Common myeloid progenitor, CD34-positive (primary cell): Measurements from ENCODE around the gene APBB1IP.
"Not testable (repeated sequence)": the region's sequence is repeated elsewhere in the genome, so short reads cannot be mapped to it uniquely, and the experiment has no call there.

Experiments
- CTCF ChIA-PET: fragments of 350-600 bp; sonication (Branson Sonifier 250); formaldehyde crosslinking; loops from one replicate; lab custom pipeline; 2021; ENCODE audit warnings: antibody characterized with exemption; lab: Charles Lee
- POLR2A ChIA-PET: fragments of 350-600 bp; sonication (Branson Sonifier 250); formaldehyde crosslinking; loops from one replicate; lab custom pipeline; 2021; ENCODE audit warnings: antibody characterized with exemption; lab: Charles Lee
- DNase-seq, 3 donors: peaks; one replicate each; pipeline versions ENCODE4 v3.0.0 to v3.0.0-alpha.2; 2013
- H3K27ac ChIP-seq, 2 experiments: 1 replicate in 1 of 2; 2 replicates in 1 of 2; pipeline ENCODE4 v1.7.0; 2013; ENCODE audit warnings: inconsistent platforms in 2 of 2, low read length in 2 of 2, mild to moderate bottlenecking in 2 of 2, low read depth in 1 of 2, moderate library complexity in 1 of 2; ENCODE audit not compliant: severe bottlenecking in 2 of 2, insufficient read depth in 1 of 2, poor library complexity in 1 of 2
- H3K27me3 ChIP-seq, 5 experiments: replicated peaks in 2 of 5; 1 replicate in 3 of 5; 2 replicates in 2 of 5; pipeline versions ENCODE4 v1.6.1 to v1.7.0; 2013; ENCODE audit warnings: low read length in 4 of 5, mild to moderate bottlenecking in 2 of 5, moderate library complexity in 2 of 5, inconsistent platforms in 1 of 5; ENCODE audit not compliant: insufficient read depth in 5 of 5, control insufficient read depth in 4 of 5
- H3K36me3 ChIP-seq, 4 experiments: 1 replicate in 2 of 4; 2 replicates in 2 of 4; pipeline versions ENCODE4 v1.6.1 to v1.7.0; 2013; ENCODE audit warnings: low read length in 3 of 4, control low read depth in 1 of 4, mild to moderate bottlenecking in 1 of 4; ENCODE audit not compliant: control insufficient read depth in 4 of 4, insufficient read depth in 4 of 4
- H3K4me1 ChIP-seq, 4 experiments: 1 replicate in 3 of 4; 2 replicates in 1 of 4; pipeline versions ENCODE4 v1.6.1 to v1.7.1; 2013; ENCODE audit warnings: low read length in 3 of 4, mild to moderate bottlenecking in 3 of 4, control low read depth in 1 of 4, inconsistent platforms in 1 of 4, moderate library complexity in 1 of 4; ENCODE audit not compliant: control insufficient read depth in 4 of 4, insufficient read depth in 4 of 4; ENCODE audit errors: control extremely low read depth in 1 of 4
- H3K4me3 ChIP-seq, 7 experiments: 1 replicate in 4 of 7; 2 replicates in 3 of 7; pipeline versions ENCODE4 v1.5.1 to v1.7.0; 2013; ENCODE audit warnings: mild to moderate bottlenecking in 7 of 7, low read length in 6 of 7, moderate library complexity in 6 of 7, inconsistent platforms in 2 of 7, low read depth in 2 of 7, control low read depth in 1 of 7; ENCODE audit not compliant: insufficient read depth in 4 of 7, control insufficient read depth in 1 of 7; ENCODE audit errors: extremely low read depth in 1 of 7
- H3K9me3 ChIP-seq, 5 experiments: 1 replicate in 4 of 5; 2 replicates in 1 of 5; pipeline versions ENCODE4 v1.6.1 to v1.7.1; 2013; ENCODE audit warnings: low read length in 4 of 5, mild to moderate bottlenecking in 2 of 5, inconsistent platforms in 1 of 5, low read depth in 1 of 5, moderate library complexity in 1 of 5; ENCODE audit not compliant: control insufficient read depth in 4 of 5, insufficient read depth in 2 of 5; ENCODE audit errors: control extremely low read depth in 1 of 5
- WGBS: methylation state at CpG from one replicate; pipeline ENCODE4 v1.1.5; 2013; ENCODE audit not compliant: insufficient coverage; 5-methylcytosine and 5-hydroxymethylcytosine counted together

Gene APBB1IP

DNA sequence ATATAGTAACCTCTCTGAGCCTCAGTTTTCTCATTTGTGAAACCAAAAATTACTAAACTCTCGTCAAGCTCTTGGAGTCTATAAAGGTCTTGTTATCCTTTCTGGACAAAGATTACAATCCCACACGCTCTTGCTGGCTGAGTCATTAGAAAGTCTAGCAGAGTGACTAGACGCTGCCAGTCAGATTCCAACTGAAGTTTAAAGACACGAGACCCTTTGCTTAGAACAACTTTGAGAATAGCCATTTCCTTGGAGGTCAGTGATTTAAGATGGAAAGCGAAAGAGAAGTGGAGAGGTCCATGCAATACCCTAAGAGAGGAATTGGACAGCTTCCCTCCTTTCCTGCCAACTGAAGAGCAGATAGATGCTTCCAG is 119.5 kb downstream of the APBB1IP start:
- peaks cover 28 to 62% (median 43%) of the 10 kb centered on the region in 4 experiments for H3K36me3 ChIP-seq
- no peaks in the 10 kb centered on the region for H3K9me3 ChIP-seq
- no peak for DNase-seq
- H3K4me3 ChIP-seq: no peak overlapping the region
- WGBS: 98% methylated on average over 5 of the region's 5 CpGs
- CTCF ChIA-PET: interaction anchor here (1.5 to 4.5 kb wide), 4 partner anchors 56 to 683 kb away, joined by 3 to 62 read pairs (median 20); no protein-coding TSS in a partner anchor
- peaks cover 0 to 12% (median 4%) of the 10 kb centered on the region in 4 experiments for H3K4me1 ChIP-seq
- H3K27me3 ChIP-seq: no peaks in the 10 kb centered on the region
- POLR2A ChIA-PET: interaction anchor here (0.9 kb wide), 1 partner anchor 679 kb away, joined by 3 read pairs; no protein-coding TSS in a partner anchor
- H3K27ac ChIP-seq: no peak overlapping the region

- no peak overlapping the region for H3K4me3 ChIP-seq
- H3K36me3 ChIP-seq: peaks cover 21 to 96% (median 57%) of the 10 kb centered on the region in 4 experiments
- ChIA-PET POLR2A (no interaction called here), CTCF (no interaction called here)
- no peaks in the 10 kb centered on the region for H3K27me3 ChIP-seq
- DNase-seq: no peak
- 97% methylated on average over 45 of the region's 64 CpGs for whole genome bisulfite sequencing
- H3K27ac ChIP-seq: no peak overlapping the region
- H3K9me3 ChIP-seq: peaks cover 2 to 14% (median 4%) of the 10 kb centered on the region in 5 experiments
- H3K4me1 ChIP-seq: no peaks in the 10 kb centered on the region
Observed at GRCh38 chr10:26566525-26567350, 128.6 kb downstream of the APBB1IP start.

- DNase-seq: no peak
- CTCF ChIA-PET: interaction anchor here (1.1 kb wide), 1 partner anchor 11 kb away, joined by 4 read pairs; no protein-coding TSS in a partner anchor
- Histone ChIP-seq H3K9me3 (peaks cover 2 to 16% (median 6%) of the 10 kb centered on the region in 5 experiments), H3K27me3 (no peaks in the 10 kb centered on the region), H3K27ac (no peak overlapping the region), H3K36me3 (peaks cover 18 to 95% (median 57%) of the 10 kb centered on the region in 4 experiments), H3K4me3 (no peak overlapping the region), H3K4me1 (no peaks in the 10 kb centered on the region)
- POLR2A ChIA-PET: no interaction called here
- WGBS: 92% methylated on average over 9 of the region's 10 CpGs
Observed at GRCh38 chr10:26567351-26567721, 129.2 kb downstream of the APBB1IP start.

GRCh38 chr10:26571655-26572054 is 133.5 kb downstream of the APBB1IP start:
- 67% methylated on average over 1 of the region's 1 CpG for WGBS
- Histone ChIP-seq H3K36me3 (peaks cover 5 to 64% (median 29%) of the 10 kb centered on the region in 4 experiments), H3K4me1 (no peaks in the 10 kb centered on the region), H3K27ac (no peak overlapping the region), H3K27me3 (no peaks in the 10 kb centered on the region), H3K9me3 (peaks cover 2 to 22% (median 9%) of the 10 kb centered on the region in 5 experiments), H3K4me3 (no peak overlapping the region)
- no peak for DNase-seq
- POLR2A ChIA-PET: no interaction called here
- CTCF ChIA-PET: no interaction called here

DNA sequence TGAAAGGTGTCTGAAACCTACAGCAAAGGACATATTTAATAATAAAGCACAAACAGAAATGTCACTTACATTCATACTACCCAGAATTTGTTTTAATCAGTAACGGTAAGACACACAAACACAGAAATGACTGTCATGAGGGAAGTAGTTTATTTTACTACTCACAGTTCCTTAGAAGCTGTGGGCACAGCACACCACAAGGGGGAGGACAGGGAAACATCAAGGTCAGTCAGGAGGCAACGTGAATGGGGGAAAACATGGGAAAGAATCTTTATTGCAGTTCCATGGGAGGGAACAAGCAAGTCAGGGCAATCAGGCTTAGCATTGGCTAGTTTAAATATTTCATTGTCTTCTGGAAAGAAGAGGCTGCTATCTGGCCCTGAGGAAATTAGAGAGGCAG is 135.5 kb downstream of the APBB1IP start:
- H3K4me1 ChIP-seq: no peaks in the 10 kb centered on the region
- ChIA-PET CTCF (no interaction called here), POLR2A (no interaction called here)
- H3K27me3 ChIP-seq: no peaks in the 10 kb centered on the region
- H3K27ac ChIP-seq: no peak overlapping the region
- H3K9me3 ChIP-seq: peaks cover 2 to 22% (median 9%) of the 10 kb centered on the region in 5 experiments
- WGBS: 60% methylated on average over 1 of the region's 2 CpGs
- H3K4me3 ChIP-seq: no peak overlapping the region
- peaks cover 3 to 46% (median 22%) of the 10 kb centered on the region in 4 experiments for H3K36me3 ChIP-seq
- peak in 2 of 3 donors; percentile 7 to 10 for DNase-seq

GRCh38 chr10:26574783-26575182 is 136.6 kb downstream of the APBB1IP start:
- WGBS: no CpG with 5 or more reads among the region's 4 CpGs
- H3K27me3 ChIP-seq: no peaks in the 10 kb centered on the region
- ChIA-PET CTCF (no interaction called here), POLR2A (no interaction called here)
- no peak overlapping the region for H3K4me3 ChIP-seq
- no peaks in the 10 kb centered on the region for H3K4me1 ChIP-seq
- peaks cover 2 to 22% (median 9%) of the 10 kb centered on the region in 5 experiments for H3K9me3 ChIP-seq
- H3K27ac ChIP-seq: no peak overlapping the region
- peaks cover 3 to 36% (median 16%) of the 10 kb centered on the region in 4 experiments for H3K36me3 ChIP-seq
- DNase-seq: peak; percentile 43 to 91 (median 76)

DNA sequence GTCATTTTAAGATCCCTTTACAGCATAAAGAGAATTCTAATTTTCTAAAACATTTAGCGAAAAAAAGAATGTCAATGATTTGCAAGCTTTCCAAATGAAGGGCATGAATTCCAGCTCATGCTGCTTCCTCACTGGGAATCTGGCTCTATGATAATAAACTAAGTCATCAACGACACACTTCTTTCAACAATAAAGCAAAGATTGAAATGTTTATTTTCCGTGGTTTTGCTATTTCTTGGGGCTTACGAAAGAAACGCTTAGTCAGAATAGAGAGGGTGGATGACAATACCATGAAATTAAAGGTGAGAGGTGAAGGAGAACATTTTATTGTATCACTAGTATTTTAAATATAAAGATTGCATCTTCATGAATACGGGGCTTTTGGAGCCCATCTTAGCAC is 140.2 kb downstream of the APBB1IP start:
- not testable (repeated sequence) for H3K9me3 ChIP-seq

More for the DNA sequence above, 140.2 kb downstream of the APBB1IP start:
- H3K4me1 ChIP-seq, H3K27me3 ChIP-seq, H3K36me3 ChIP-seq, DNase-seq, H3K4me3 ChIP-seq, CTCF ChIA-PET, POLR2A ChIA-PET, H3K27ac ChIP-seq: not testable (repeated sequence)
- 100% methylated on average over 2 of the region's 6 CpGs for WGBS
